ENCODE results near the gene IL1R2. TPM values are rescaled to one million over a fixed set of nuclear protein-coding genes. Genes with fewer than 3 reads are reported as not detected.

IL1R2 gene
- total and polyA plus RNA-seq, 9 of the 15 experiments (the other 6 are each of a cell fraction or from before 2014, with no cell fraction given) = 0.13 TPM; not detected in 8

DNA sequence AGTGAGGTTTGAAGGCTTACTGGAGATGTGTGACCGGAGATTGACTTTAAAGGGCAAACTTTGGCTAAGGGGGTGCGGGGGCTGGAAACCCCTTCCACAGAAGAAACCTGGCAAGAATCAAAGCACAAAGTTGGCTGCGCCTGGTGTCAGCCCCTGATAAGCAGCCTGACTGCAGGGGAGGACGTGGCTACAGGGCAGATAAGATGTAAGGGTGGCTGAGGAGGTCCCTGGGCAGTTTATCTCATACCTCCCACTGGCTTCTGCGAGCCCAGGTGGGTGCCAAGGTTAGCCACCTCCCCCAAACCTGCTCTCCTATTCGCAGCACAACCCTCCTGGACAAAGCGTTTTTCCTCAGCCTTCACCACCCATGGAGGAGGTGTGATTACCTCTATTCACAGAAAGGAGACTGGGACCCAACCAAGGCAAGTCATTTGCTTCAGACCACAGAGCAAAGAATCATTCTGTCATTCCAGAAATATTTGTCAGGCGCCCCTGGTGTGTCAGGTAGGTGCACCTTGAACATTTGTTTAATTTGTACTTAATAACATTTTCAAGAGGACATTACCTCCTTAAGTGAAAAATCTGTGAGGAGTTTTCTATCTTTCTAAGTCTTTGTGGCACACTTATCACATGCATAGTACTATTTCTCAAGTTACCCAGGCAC, 77.7 kb downstream of the IL1R2 start (continued):
- TF ChIP-seq, protein P1, sequence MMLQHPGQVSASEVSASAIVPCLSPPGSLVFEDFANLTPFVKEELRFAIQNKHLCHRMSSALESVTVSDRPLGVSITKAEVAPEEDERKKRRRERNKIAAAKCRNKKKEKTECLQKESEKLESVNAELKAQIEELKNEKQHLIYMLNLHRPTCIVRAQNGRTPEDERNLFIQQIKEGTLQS (IDR thresholded peaks at IDR 0.05) = peak; percentile 62; the same call in 1 of the 2 replicates
- TF ChIP-seq, protein P1 (CRISPR knock-in tag; conservative IDR thresholded peaks at IDR 0.05) = no peak
- TF ChIP-seq SMARCA4 (IDR thresholded peaks at IDR 0.05) = peak; percentile 99
- TF ChIP-seq, protein P2, sequence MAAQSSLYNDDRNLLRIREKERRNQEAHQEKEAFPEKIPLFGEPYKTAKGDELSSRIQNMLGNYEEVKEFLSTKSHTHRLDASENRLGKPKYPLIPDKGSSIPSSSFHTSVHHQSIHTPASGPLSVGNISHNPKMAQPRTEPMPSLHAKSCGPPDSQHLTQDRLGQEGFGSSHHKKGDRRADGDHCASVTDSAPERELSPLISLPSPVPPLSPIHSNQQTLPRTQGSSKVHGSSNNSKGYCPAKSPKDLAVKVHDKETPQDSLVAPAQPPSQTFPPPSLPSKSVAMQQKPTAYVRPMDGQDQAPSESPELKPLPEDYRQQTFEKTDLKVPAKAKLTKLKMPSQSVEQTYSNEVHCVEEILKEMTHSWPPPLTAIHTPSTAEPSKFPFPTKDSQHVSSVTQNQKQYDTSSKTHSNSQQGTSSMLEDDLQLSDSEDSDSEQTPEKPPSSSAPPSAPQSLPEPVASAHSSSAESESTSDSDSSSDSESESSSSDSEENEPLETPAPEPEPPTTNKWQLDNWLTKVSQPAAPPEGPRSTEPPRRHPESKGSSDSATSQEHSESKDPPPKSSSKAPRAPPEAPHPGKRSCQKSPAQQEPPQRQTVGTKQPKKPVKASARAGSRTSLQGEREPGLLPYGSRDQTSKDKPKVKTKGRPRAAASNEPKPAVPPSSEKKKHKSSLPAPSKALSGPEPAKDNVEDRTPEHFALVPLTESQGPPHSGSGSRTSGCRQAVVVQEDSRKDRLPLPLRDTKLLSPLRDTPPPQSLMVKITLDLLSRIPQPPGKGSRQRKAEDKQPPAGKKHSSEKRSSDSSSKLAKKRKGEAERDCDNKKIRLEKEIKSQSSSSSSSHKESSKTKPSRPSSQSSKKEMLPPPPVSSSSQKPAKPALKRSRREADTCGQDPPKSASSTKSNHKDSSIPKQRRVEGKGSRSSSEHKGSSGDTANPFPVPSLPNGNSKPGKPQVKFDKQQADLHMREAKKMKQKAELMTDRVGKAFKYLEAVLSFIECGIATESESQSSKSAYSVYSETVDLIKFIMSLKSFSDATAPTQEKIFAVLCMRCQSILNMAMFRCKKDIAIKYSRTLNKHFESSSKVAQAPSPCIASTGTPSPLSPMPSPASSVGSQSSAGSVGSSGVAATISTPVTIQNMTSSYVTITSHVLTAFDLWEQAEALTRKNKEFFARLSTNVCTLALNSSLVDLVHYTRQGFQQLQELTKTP (IDR thresholded peaks at IDR 0.05; ENCODE audit: low read depth in 1 of 2, partially characterized antibody in 2 of 2) = peak in 1 of 2 experiments; percentile 67
- TF ChIP-seq, protein P3, sequence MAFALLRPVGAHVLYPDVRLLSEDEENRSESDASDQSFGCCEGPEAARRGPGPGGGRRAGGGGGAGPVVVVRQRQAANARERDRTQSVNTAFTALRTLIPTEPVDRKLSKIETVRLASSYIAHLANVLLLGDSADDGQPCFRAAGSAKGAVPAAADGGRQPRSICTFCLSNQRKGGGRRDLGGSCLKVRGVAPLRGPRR (CRISPR knock-in tag; IDR thresholded peaks at IDR 0.05) = no peak; the same call in 1 of the 2 replicates
- TF ChIP-seq CBX2 (IDR thresholded peaks at IDR 0.05; ENCODE audit: insufficient read depth, low read length, poor library complexity, severe bottlenecking) = no peak
- no peak for TF ChIP-seq FOXJ3 (CRISPR knock-in tag; IDR thresholded peaks at IDR 0.05)
- TF ChIP-seq GATAD2A (IDR thresholded peaks at IDR 0.05) = peak; percentile 95
- peak; percentile 100 for TF ChIP-seq CBFA2T2 (conservative IDR thresholded peaks at IDR 0.05)
- peak; percentile 99 for TF ChIP-seq NCOR1 (IDR thresholded peaks at IDR 0.05)
- TF ChIP-seq, protein P4, sequence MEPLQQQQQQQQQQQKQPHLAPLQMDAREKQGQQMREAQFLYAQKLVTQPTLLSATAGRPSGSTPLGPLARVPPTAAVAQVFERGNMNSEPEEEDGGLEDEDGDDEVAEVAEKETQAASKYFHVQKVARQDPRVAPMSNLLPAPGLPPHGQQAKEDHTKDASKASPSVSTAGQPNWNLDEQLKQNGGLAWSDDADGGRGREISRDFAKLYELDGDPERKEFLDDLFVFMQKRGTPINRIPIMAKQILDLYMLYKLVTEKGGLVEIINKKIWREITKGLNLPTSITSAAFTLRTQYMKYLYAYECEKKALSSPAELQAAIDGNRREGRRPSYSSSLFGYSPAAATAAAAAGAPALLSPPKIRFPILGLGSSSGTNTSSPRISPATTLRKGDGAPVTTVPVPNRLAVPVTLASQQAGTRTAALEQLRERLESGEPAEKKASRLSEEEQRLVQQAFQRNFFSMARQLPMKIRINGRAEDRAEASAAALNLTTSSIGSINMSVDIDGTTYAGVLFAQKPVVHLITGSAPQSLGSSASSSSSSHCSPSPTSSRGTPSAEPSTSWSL (CRISPR knock-in tag; IDR thresholded peaks at IDR 0.05; ENCODE audit: borderline replicate concordance) = peak; percentile 74; the same call in 1 of the 2 replicates
- TF ChIP-seq, protein P5, sequence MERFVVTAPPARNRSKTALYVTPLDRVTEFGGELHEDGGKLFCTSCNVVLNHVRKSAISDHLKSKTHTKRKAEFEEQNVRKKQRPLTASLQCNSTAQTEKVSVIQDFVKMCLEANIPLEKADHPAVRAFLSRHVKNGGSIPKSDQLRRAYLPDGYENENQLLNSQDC (CRISPR knock-in tag; IDR thresholded peaks at IDR 0.05) = no peak
- TF ChIP-seq LEF1 (IDR thresholded peaks at IDR 0.05) = peak; percentile 89
- TF ChIP-seq FOXJ2 (tag; IDR thresholded peaks at IDR 0.05) = no peak; the same call in 1 of the 2 replicates
- peak; percentile 93 for TF ChIP-seq ZNF644 (tag; IDR thresholded peaks at IDR 0.05; ENCODE audit: low read depth)
- no peak for TF ChIP-seq SREBF2 (CRISPR knock-in tag; IDR thresholded peaks at IDR 0.05)
- no peak for TF ChIP-seq EP400 (IDR thresholded peaks at IDR 0.05)
- TF ChIP-seq NBN (IDR thresholded peaks at IDR 0.05; ENCODE audit: low read depth) = peak; percentile 84
- peak; percentile 57; the same call in 1 of the 2 replicates for TF ChIP-seq SP1 (CRISPR knock-in tag; IDR thresholded peaks at IDR 0.05)
- TF ChIP-seq TAF9B (IDR thresholded peaks at IDR 0.05; ENCODE audit: partially characterized antibody) = peak; percentile 57
- no peak for TF ChIP-seq ZNF146 (CRISPR knock-in tag; IDR thresholded peaks at IDR 0.05; ENCODE audit: unreplicated experiment)
- 0 out of 2 replicates have a peak, but pooled peaks have one; percentile 11 for TF ChIP-seq GABPA (tag; conservative IDR thresholded peaks at IDR 0.05; ENCODE audit: low read depth)
- TF ChIP-seq TAF15 (IDR thresholded peaks at IDR 0.05; ENCODE audit: low read depth, low read length) = no peak

Data from K562 (cell line).